HCT116 (cell line): ENCODE measurements around the gene ACSBG1.

Source experiments
- EZH2 ChIP-seq: fragments of 200-600 bp; sonication (generic); IDR thresholded peaks from 2 replicates; pipeline ENCODE4 v1.6.1; 2017; ENCODE audit warnings: antibody characterized with exemption, mixed run types
- EZH2phosphoT487 ChIP-seq: fragments of 200-600 bp; IDR thresholded peaks from 2 replicates; pipeline ENCODE4 v1.6.1; 2018; ENCODE audit warnings: antibody characterized with exemption, borderline replicate concordance
- FOSL1 ChIP-seq: IDR thresholded peaks from 2 replicates; pipeline ENCODE4 v1.6.1; 2012; ENCODE audit warnings: low read depth
- JUND ChIP-seq: IDR thresholded peaks from 2 replicates; pipeline ENCODE4 v1.6.1; 2012
- POLR2A ChIP-seq: IDR thresholded peaks from 2 replicates; pipeline ENCODE4 v1.7.0; 2011; ENCODE audit warnings: borderline replicate concordance; ENCODE audit not compliant: insufficient read depth, insufficient read length; ENCODE audit errors: extremely low read depth
- POLR2AphosphoS5 ChIP-seq: IDR thresholded peaks from 2 replicates; pipeline ENCODE4 v1.6.1; 2011; ENCODE audit warnings: mild to moderate bottlenecking, low read depth, low read length, moderate library complexity
- SIN3A ChIP-seq: IDR thresholded peaks from 2 replicates; pipeline ENCODE4 v1.6.1; 2012; ENCODE audit warnings: low read depth
- YY1 ChIP-seq: IDR thresholded peaks from 2 replicates; pipeline ENCODE4 v1.6.1; 2011; ENCODE audit warnings: low read length, low read depth, moderate library complexity, mild to moderate bottlenecking; ENCODE audit not compliant: insufficient replicate concordance; ENCODE audit errors: extremely low read depth
- ZFX ChIP-seq: fragments of 450-650 bp; IDR thresholded peaks from 2 replicates; pipeline ENCODE4 v1.6.1; 2017
- TF ChIP-seq, protein P1 (sequence below), 3 experiments: fragments of 200-600 bp in 1 of 3; sonication (generic) in 1 of 3; IDR thresholded peaks in 2 of 3; conservative IDR thresholded peaks in 1 of 3; 2 replicates each; pipeline ENCODE4 v1.5.1; 2012 to 2017; ENCODE audit warnings: low read depth in 2 of 3, low read length in 2 of 3, antibody characterized with exemption in 1 of 3, borderline replicate concordance in 1 of 3, control low read depth in 1 of 3, mild to moderate bottlenecking in 1 of 3, mixed read lengths in 1 of 3, mixed run types in 1 of 3, moderate library complexity in 1 of 3; ENCODE audit not compliant: insufficient read depth in 1 of 3
- TF ChIP-seq, protein P2 (sequence below): IDR thresholded peaks from 2 replicates; pipeline ENCODE4 v1.6.1; 2012
- TF ChIP-seq, protein P3 (sequence below): IDR thresholded peaks from 2 replicates; pipeline ENCODE4 v1.6.1; 2012; ENCODE audit warnings: low read depth

DNA sequence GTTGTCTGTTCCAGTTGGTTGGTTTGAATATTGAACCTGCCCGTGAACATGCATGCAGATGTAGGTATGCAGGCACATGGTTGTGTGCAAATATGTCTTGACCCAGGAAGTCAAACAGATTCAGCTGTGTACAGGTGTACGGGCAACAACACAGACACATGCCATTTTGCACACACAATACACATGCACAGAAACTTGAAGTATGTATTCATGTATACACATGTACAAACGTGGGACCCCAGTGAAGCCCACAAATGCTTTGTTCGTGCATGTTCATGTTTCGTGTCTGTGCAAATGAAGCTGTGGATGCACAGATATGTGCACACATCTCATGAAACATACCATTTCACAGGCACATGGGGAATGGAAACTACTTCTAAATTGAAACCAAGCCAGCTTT is 54.5 kb downstream of the ACSBG1 start:
- TF ChIP-seq, protein P1, sequence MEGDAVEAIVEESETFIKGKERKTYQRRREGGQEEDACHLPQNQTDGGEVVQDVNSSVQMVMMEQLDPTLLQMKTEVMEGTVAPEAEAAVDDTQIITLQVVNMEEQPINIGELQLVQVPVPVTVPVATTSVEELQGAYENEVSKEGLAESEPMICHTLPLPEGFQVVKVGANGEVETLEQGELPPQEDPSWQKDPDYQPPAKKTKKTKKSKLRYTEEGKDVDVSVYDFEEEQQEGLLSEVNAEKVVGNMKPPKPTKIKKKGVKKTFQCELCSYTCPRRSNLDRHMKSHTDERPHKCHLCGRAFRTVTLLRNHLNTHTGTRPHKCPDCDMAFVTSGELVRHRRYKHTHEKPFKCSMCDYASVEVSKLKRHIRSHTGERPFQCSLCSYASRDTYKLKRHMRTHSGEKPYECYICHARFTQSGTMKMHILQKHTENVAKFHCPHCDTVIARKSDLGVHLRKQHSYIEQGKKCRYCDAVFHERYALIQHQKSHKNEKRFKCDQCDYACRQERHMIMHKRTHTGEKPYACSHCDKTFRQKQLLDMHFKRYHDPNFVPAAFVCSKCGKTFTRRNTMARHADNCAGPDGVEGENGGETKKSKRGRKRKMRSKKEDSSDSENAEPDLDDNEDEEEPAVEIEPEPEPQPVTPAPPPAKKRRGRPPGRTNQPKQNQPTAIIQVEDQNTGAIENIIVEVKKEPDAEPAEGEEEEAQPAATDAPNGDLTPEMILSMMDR (IDR thresholded peaks at IDR 0.05 in 2 of 3, conservative IDR thresholded peaks at IDR 0.05 in 1 of 3; ENCODE audit: borderline replicate concordance in 1 of 3, insufficient read depth in 1 of 3, low read depth in 2 of 3, low read length in 2 of 3) = no peak
- no peak for TF ChIP-seq JUND
- TF ChIP-seq EZH2 = no peak
- no peak for TF ChIP-seq POLR2AphosphoS5
- TF ChIP-seq EZH2phosphoT487 = no peak
- TF ChIP-seq SIN3A = no peak
- TF ChIP-seq, protein P2, sequence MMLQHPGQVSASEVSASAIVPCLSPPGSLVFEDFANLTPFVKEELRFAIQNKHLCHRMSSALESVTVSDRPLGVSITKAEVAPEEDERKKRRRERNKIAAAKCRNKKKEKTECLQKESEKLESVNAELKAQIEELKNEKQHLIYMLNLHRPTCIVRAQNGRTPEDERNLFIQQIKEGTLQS = no peak
- TF ChIP-seq POLR2A = no peak
- TF ChIP-seq YY1 = no peak
- TF ChIP-seq ZFX = no peak
- no peak for TF ChIP-seq FOSL1
- TF ChIP-seq, protein P3, sequence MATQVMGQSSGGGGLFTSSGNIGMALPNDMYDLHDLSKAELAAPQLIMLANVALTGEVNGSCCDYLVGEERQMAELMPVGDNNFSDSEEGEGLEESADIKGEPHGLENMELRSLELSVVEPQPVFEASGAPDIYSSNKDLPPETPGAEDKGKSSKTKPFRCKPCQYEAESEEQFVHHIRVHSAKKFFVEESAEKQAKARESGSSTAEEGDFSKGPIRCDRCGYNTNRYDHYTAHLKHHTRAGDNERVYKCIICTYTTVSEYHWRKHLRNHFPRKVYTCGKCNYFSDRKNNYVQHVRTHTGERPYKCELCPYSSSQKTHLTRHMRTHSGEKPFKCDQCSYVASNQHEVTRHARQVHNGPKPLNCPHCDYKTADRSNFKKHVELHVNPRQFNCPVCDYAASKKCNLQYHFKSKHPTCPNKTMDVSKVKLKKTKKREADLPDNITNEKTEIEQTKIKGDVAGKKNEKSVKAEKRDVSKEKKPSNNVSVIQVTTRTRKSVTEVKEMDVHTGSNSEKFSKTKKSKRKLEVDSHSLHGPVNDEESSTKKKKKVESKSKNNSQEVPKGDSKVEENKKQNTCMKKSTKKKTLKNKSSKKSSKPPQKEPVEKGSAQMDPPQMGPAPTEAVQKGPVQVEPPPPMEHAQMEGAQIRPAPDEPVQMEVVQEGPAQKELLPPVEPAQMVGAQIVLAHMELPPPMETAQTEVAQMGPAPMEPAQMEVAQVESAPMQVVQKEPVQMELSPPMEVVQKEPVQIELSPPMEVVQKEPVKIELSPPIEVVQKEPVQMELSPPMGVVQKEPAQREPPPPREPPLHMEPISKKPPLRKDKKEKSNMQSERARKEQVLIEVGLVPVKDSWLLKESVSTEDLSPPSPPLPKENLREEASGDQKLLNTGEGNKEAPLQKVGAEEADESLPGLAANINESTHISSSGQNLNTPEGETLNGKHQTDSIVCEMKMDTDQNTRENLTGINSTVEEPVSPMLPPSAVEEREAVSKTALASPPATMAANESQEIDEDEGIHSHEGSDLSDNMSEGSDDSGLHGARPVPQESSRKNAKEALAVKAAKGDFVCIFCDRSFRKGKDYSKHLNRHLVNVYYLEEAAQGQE = no peak
